ENCODE results near the gene LYZL2. TPM values are rescaled to one million over a fixed set of nuclear protein-coding genes. Genes with fewer than 3 reads are reported as not detected.
A peak's percentile ranks its signal among the peaks of the same experiment; 100 is the strongest.
"Not testable (repeated sequence)": the region's sequence is repeated elsewhere in the genome, so short reads cannot be mapped to it uniquely, and the experiment has no call there.

LYZL2 gene
- total RNA-seq, result not detected in 2 replicates

- TF ChIP-seq CTCF (IDR thresholded peaks at IDR 0.05; ENCODE audit: insufficient read depth, low read depth, low read length), result no peak
- H3K4me3 ChIP-seq (ENCODE audit: low read depth, low read length), result no peak within 1 kb of the TSS
- DNase-seq (ENCODE audit: low read depth), result no peak
These were observed at the start of gene LYZL2 for GRCh38 chr10:30629653-30630052. Gene LYZL2, minus strand, starts transcription at chr10:30629753. Its CDS starts 2,838 bp downstream, at chr10:30626915.

- not testable (repeated sequence) for DNase-seq (ENCODE audit: low read depth); H3K4me3 ChIP-seq (ENCODE audit: low read depth, low read length)
These were observed 48.1 kb upstream of the LYZL2 start for GRCh38 chr10:30677616-30678015.

- not testable (repeated sequence) for DNase-seq (ENCODE audit: low read depth); H3K4me3 ChIP-seq (ENCODE audit: low read depth, low read length)
These were observed 47.6 kb upstream of the LYZL2 start for GRCh38 chr10:30677146-30677545.

- H3K4me3 ChIP-seq (ENCODE audit: low read depth, low read length), result no peak overlapping the region
- no peak for DNase-seq (ENCODE audit: low read depth)
- TF ChIP-seq CTCF (IDR thresholded peaks at IDR 0.05; ENCODE audit: insufficient read depth, low read depth, low read length), result no peak
These were observed 46.5 kb upstream of the LYZL2 start for GRCh38 chr10:30675791-30676718.

- TF ChIP-seq CTCF (IDR thresholded peaks at IDR 0.05; ENCODE audit: insufficient read depth, low read depth, low read length), result no peak
- no peak for DNase-seq (ENCODE audit: low read depth)
- no peak overlapping the region for H3K4me3 ChIP-seq (ENCODE audit: low read depth, low read length)
These were observed 45.2 kb upstream of the LYZL2 start for GRCh38 chr10:30674796-30675195.

GRCh38 chr10:30673262-30673661 is 43.7 kb upstream of the LYZL2 start:
- DNase-seq (ENCODE audit: low read depth); H3K4me3 ChIP-seq (ENCODE audit: low read depth, low read length): not testable (repeated sequence)

GRCh38 chr10:30672338-30672737 is 42.8 kb upstream of the LYZL2 start:
- not testable (repeated sequence) for DNase-seq (ENCODE audit: low read depth); H3K4me3 ChIP-seq (ENCODE audit: low read depth, low read length)

GRCh38 chr10:30671026-30671616 is 41.6 kb upstream of the LYZL2 start:
- H3K4me3 ChIP-seq (ENCODE audit: low read depth, low read length), result peak overlapping the region; percentile 9
- peak; percentile 81 for DNase-seq (ENCODE audit: low read depth)
- peak; percentile 75 for TF ChIP-seq CTCF (IDR thresholded peaks at IDR 0.05; ENCODE audit: insufficient read depth, low read depth, low read length)

- not testable (repeated sequence) for DNase-seq (ENCODE audit: low read depth); H3K4me3 ChIP-seq (ENCODE audit: low read depth, low read length)
These were observed 38.4 kb upstream of the LYZL2 start for GRCh38 chr10:30667982-30668381.

- DNase-seq (ENCODE audit: low read depth); H3K4me3 ChIP-seq (ENCODE audit: low read depth, low read length): not testable (repeated sequence)
These were observed 33.9 kb upstream of the LYZL2 start for GRCh38 chr10:30663403-30663802.
